Lower leg skin (tissue), 3 donors: ENCODE data around the gene LAMC2.

Source experiments
- CTCF ChIP-seq, 3 donors: fragments of 450-650 bp; IDR thresholded peaks; one replicate each; pipeline ENCODE4 v1.5.1; 2016; ENCODE audit warnings: antibody characterized with exemption in 3 of 3, mild to moderate bottlenecking in 3 of 3, moderate library complexity in 2 of 3
- POLR2A ChIP-seq, 2 donors: fragments of 450-650 bp; IDR thresholded peaks; one replicate each; pipeline ENCODE4 v1.6.1; 2016 to 2017; ENCODE audit warnings: antibody characterized with exemption in 2 of 2, mild to moderate bottlenecking in 1 of 2, moderate library complexity in 1 of 2

- no peak for TF ChIP-seq CTCF (IDR thresholded peaks at IDR 0.05)
- TF ChIP-seq POLR2A (IDR thresholded peaks at IDR 0.05) = no peak
Observed at GRCh38 chr1:183222909-183223308, 36.8 kb downstream of the LAMC2 start.
